Activated T-cell treated with anti-CD3 and anti-CD28 coated beads for 4 hours (primary cell): ENCODE measurements around the gene TAS2R1.

Source experiments
- DNase-seq: peaks from one replicate; pipeline ENCODE4 v3.0.0-alpha.2; 2020

The TAS2R1 gene, protein sequence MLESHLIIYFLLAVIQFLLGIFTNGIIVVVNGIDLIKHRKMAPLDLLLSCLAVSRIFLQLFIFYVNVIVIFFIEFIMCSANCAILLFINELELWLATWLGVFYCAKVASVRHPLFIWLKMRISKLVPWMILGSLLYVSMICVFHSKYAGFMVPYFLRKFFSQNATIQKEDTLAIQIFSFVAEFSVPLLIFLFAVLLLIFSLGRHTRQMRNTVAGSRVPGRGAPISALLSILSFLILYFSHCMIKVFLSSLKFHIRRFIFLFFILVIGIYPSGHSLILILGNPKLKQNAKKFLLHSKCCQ

DNA sequence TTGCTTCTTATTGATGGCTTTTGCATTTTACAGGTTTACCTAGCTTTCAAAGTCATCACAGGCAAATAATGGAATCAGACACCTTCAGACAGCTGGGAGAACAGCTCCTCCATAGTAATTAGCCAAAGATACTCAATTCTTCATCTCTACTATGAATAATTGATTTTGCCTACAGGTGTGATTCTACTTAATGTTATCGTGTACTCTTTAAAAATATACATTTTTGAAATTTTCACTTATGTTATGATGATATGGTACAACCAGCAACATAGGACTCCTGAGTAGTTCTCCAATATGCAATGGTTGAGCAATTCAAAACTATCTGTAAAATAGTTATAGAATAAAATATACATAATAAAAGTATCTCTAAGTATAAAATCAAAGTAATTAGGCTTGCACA, at the start of gene TAS2R1:
TAS2R1 (minus strand) TSS at position 101 of the 400 bp plus-strand sequence. CDS start 319 bp downstream, outside the sequence.
- DNase-seq: no peak

DNA sequence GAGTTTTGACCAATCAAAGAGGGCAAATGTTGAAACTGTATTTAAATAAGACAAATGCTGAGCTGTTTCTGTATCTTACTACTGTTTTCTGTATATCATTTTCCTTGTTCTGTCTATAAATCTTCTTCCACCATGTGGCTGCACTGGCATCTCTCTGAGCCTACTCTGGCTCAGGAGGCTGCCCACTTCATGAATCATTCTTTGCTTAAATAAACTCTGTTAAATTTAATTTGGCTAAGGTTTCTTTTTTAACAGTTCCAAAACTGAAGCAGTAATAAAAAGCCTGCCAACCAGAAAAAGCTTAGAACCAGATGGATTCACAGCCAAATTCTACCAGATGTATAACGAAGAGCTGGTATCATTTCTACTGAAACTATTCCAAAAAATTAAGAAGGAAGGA, 40.2 kb upstream of the TAS2R1 start:
- DNase-seq: no peak

DNA sequence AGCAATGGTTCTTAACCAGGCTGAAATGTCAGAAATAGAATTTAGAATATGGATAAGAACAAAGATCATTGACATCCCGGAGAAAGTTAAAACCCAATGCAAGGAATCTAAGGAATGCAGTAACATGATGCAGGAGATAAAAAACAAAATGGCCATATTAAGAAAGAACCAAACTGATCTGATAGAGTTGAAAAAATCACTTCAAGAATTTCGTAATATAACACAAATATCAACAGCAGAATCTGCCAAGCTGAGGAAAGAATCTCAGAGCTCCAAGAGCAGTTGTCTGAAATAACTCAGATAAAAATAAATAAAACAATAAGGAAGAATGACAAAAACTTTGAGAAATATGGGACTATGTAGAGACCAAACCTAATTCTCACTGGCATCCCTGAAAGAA, 37.8 kb upstream of the TAS2R1 start:
- DNase-seq: no peak

DNA sequence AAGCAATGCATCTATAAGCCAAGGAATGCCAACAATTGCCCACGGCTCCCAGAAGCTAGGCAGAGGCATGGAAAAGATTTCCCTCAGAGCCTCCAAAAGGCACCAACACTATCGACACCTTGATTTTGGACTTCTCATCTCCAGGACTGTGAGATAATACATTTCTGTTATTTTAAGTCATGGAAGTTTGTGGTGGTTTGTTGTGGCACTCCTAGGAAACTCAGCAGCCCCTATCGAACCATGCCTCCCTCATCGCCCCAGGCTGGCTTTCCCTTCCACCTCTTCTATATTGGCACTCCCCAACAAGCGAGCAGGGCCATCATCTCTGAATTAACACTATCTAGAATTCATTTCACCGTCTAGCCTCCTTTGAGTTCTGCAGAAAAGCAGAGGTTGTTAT, 33.7 kb upstream of the TAS2R1 start:
- DNase-seq: no peak

DNA sequence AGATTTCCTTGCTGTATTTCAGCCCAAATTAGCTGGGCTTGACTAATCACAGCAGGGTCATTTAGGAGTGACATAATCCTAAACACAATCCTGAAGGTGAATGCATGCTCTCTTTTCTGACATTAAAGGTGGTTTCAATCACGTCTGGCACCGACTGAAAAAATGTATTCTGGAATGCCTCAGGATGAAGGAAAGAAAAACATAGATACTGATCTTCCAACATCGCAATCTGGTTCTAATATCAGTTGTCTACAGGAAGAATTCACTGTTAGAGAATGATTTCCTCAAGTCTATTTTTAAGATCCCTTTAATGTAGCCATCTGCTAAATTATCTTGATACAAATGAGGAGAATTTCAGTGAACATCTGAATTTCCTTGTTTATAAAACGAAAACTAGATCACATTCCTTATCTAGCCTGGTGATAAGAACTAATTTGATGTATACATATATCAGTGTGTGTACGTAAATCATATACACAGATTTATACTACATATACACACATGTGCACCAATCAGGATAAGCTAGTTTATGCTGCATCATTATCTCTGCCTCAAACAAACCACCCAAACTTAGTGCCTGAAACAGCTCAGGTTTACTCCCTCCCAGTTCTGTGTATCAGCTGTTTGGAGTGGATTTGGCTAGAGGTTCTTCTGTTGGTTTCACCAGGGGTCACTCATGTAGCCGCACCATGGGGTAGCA, 31.3 kb upstream of the TAS2R1 start:
- DNase-seq: no peak

DNA sequence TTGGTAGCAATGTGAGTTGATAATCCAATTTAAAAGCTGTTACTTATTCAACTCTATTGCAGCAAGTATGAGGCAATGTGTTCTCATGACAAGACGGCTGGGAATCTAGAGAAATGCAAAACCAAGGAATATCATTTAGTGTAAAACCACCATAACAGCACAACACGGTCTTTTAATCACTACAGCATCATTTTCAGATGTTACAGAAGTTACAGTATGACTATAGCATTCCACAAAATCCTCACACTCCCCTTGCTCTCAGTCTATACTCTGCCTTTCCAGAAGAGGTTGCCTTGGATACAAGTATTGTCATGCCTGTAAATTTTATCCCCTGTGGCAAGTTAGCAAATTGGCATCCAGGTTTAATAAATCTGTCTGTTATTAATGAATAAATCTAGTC, 28.6 kb upstream of the TAS2R1 start:
- no peak for DNase-seq

DNA sequence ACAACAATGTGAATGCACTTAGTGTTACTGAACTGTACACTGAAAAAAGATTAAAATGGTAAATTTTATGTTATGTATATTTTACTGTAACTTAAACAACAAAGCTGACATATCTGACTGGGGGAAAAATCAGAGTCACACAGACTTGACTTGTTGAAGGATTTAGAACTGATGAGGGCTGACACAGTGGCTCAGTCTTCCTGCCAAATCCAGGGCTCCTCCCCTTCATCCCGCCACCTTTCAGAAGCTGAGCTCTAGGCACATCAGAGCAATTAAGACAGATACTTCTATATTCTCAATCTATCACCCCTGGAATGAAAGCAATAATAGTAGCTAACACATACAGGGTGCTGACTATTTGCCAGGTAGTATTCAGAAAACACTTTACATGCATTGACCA, 27.7 kb upstream of the TAS2R1 start:
- DNase-seq: no peak

DNA sequence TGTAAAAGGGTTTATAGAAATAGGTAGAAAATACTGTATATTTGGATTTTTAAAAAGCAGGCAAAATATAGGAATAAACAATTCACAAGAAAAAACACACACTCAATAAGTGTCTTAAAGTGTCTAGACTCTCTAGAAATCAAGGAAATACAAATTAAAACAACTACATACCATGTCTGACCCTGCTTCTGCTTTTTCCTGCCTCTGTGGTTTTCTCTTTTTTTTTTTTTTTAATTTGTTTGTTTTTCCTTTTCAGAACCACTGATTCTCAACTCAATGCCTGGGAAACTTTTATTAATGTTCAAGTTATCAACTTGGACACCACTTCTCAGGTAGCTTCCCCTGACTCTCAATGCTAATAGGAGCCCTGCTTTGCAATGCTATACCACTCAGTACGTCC, 25.5 kb upstream of the TAS2R1 start:
- DNase-seq: no peak

DNA sequence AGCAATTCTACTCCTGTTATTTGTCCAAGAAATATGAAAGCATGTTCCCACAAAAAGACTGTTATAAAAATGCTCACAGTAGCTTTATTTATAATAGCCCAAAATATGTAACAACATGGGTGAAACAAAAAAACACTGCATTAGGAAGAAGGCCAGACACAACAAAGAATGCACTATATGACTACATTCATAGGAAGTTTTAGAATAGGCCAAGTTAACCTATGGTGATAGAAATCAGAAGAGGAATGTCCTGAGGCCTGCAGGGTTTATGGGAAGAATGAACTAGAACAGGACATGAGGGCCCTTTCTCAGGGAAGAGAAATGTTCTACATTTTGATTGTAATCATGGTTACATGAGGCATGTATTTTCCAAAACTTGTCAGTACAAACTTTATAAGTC, 24.7 kb upstream of the TAS2R1 start:
- DNase-seq: no peak

DNA sequence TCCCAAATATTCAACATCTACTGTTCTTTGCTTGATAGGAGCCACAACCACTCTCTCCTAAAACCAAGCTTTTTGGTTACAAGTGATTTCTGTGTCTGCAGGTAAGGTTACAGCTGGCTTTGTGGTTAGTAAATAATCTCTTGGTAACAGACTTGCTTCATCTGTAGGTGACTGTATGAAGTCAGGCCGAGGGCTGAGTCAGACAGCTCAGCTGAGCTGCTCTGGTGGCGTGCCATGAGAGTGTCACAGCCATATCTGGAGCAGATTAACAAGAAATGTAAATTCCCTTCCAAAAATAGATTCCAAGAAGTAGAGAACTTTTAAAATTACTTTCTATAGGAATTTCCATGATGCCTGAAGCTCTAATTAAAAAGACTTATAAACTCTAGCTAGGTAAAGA, 23.7 kb upstream of the TAS2R1 start:
- no peak for DNase-seq

DNA sequence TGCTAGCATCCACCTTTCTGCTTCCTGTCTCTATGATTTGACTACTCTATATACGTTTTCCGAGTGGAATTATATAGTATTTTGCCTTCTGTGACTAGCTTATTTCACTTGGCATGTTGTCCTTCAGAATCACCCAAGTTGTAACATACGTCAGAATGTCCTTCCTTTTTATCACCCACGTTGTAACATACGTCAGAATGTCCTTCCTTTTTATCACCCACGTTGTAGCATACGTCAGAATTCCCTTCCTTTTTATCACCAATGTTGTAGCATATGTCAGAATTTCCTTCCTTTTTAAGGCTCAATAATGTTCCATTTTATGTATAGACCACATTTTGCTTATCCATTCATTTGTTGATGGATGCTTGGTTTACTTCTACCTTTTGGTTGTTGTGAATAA, 22.9 kb upstream of the TAS2R1 start:
- DNase-seq: no peak

DNA sequence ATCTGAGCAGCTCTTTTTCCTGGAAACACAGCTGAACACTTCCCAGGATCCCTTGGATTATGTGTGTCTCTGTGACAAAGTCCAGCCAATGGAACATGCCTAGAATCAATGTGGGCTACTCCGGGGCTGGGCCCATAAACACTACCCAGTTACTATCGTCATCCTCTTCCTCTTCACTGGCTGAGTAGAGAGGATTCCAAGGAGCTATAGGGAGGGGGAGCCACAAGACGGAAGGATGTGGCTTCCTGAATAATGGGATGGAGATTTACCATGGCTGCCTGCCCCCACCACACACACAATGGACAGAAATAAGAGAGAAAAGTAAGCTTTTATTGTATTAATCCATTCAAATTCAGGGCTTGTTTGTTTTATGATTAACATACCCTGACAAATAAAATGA, 22.1 kb upstream of the TAS2R1 start:
- no peak for DNase-seq

DNA sequence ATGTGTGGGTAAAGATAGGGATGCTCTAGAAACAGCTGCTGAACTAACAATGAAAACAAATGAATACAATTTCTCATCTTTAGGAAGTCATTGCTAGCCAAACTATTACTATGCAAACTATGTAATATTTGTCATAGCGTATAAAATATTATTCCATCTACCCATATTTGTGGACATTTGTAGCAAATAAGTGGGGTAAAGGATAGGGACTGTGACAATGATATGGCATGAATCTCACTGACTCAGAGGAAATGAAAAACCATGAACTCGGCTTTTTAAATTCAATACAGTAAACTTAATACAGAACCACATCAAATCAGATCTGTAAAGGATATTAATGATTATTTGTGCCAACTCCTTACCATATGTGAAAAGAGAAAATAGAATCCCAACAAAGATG, 16.7 kb upstream of the TAS2R1 start:
- DNase-seq: no peak

DNA sequence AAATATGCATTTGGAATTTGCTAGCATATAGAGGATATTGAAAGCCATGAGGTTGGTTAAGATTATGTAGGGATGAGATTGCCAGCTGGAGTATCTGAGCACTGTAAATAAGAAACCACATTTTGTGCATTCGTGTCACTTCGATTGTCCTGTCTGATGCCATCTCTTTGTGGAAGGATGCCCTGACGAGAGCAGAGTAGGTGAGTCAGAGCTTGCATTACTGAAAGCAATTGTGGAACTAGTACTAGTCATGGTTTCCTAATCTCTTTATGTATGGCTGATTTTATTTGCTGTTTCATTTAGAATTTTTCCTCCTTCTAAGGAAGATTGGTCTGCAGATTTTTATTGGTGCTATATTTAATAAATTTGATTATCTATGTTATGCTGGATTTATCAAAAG, 14.5 kb upstream of the TAS2R1 start:
- no peak for DNase-seq

DNA sequence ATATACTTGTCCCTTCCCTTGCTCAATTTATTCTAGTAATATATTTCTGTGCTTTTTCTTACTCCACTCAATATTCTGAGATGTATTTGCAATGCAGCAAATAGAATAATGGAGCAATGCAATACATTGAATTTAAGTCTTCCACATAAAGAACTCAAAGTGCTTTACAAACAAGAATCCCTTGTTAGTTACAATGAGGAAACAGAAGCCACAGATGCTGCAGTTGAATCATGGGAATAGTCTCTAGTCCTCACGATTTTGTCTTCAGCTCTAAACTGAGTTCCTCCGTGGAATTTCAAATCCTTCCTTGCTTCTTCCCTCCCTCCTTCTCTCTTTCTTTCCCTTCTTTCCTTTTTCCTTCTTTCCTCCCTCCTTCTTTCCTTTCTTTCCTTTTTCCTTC, 12.5 kb upstream of the TAS2R1 start:
- DNase-seq: no peak

DNA sequence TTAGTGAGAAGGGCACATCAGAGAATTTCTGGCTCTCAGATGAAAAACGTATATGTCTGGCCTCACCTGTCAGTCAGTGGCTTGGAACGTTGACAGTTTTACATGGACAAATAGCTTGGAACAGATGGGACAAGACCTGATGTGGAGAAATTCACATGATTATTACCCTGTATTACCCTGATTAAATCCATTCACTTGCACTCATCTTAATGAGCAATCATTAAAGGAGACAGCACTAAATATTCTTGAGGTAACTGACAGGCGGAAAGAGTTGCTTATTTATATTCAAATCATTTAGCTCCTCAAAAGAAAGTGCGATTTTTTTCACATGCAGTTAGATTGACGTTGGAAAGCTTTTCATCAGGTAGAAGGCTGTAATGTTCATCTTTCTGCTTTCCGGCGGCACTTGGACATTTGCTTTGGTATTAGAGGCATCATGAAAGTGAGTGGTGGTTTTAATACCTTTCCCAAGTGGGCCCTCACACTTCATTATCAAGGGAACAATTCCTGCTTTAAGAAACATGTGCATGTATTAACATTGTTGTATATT, 11.7 kb upstream of the TAS2R1 start:
- DNase-seq: no peak

DNA sequence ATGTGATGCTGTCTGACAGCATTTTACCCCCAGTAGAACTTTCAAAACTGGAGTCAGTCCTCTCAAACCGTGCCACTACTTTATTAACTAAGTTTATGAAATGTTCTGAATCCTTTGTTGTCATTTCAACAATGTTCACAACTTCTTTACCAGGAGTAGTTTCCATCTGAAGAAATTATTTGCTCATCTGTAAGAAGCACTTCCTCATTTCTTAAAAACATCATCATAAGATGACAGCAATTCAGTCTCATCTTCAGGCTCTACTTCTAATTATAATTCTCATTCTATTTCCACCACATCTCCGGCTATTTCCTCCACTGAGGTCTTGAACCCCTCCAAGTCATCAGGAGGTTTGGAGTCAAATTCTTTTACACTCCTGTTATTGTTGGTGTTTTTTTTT, 2.3 kb upstream of the TAS2R1 start:
- no peak for DNase-seq

DNA sequence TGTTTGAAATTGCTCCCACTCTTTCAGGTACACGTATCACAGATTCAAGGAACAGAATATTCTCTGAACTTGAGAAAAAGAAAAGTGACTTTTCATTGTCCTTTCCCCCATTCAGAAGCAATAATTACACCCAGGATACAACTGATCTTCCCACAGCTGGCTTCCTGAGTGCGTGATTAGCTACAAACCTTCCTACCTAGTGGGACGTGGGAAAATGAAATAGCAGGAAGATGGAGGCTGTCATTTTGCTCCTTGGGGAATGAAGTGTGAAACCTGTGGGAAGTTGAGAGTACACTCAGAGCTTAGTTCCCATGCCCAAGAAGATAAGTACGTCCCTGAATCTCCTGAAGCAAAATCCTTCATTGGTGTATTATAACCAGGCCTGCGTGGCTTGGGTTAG, 2.6 kb downstream of the TAS2R1 start:
- no peak for DNase-seq

DNA sequence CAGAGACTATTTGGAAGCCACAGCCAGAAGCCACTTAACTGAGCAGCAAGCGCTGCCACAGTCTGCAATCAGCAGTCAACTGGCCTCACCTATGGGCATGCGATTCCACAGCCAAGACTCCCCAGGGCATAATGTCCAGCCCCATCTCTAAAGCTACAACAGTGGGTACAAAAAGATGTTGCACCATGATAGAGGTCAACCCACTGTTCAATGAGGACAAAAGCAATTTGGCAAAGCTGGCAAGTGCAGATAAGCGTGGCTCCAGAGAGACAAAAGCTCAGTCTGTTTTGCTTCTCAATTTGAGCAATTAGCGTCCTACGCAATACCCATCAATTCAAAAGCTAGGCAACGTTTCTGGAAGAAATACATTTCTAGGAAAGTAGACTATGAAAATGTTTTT, 3.2 kb downstream of the TAS2R1 start:
- DNase-seq: no peak

DNA sequence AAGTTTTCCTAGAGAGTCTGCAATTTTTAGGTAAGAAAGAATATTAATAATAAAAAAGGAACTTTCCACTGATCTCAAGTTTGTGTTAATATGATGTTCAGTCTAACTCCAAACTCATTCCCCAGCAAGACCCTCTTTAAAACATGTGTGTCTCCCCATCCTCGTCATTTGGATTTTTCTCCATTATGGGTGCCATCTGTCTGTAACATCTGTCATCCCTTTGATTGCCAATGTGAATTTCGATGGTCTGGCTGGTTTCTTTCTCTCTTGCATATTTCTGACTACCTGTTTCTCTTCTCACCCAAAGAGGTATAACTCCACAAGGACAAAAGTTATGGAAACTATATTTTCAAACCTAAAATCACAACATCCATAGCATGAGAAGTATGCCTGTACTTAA, 4.4 kb downstream of the TAS2R1 start:
- no peak for DNase-seq

DNA sequence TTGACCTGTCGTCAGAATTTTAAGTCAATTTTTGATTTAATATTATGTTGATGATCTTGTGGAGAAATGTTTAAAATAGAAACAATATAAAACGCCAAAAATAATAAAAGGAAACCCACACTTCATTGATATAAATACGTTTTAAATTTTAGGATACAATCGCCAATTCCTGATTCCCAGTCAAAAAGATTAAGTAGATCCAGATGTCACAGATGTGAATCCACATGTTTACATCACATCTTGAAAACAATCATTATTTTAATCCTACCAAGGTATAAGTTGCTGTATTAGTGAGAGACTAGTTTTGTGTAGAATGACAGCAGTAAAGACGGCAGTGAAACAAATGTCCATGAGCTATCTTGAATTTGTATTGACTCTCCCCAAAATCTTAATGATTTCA, 4.9 kb downstream of the TAS2R1 start:
- DNase-seq: no peak

DNA sequence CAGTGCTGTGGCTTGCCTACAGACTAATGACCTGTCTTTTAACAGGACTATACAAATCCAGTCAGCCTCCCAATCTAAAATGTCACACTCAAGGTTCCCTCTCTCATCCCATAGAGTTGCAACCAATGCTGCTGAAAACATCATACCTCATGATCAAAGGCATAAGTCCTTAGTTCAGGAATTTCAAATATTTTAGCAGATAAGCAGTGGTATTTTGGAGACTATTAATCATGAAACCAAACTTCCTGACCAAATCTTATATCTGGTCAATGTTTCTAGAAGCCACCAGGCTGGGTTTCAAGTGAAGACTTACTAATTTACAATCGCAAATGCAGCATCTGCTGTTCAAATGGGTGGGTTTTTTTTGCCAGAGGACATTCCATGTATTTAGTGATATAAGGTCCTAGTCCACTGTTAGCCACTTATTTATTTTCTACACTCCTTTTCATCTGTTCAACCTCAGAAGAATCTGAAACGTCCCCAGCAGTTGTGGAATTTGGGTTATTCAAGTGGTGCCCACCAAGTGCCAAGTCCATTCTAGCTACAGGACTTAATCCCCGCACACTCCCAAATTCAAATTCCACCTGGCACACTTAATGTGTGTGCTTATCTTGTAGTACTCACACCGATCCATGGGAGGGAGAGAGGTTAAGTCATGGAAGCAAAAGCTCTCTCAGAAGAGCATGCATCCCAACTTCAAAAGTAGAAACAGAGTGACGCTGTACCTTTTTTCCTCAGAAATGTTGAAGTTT, 5.8 kb downstream of the TAS2R1 start:
- DNase-seq: no peak

DNA sequence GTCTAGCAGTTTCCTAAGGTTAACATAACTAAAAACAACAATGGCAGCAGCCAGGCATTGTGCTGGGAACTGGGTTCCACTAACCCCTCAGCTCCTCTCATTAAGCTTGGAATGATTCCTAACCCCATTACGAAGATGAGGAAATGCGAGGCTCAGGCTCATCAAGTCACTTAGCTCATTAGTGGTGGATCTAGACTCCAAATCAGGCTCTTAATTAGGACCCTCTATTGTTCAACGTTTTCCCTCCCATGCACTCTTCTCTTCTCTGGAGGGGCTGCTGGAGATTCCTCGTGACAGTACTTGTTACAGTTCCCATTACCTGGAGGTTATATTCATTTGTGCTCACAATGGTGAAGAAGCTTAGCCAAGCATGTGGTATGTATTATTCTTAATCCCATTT, 6.5 kb downstream of the TAS2R1 start:
- DNase-seq: no peak

DNA sequence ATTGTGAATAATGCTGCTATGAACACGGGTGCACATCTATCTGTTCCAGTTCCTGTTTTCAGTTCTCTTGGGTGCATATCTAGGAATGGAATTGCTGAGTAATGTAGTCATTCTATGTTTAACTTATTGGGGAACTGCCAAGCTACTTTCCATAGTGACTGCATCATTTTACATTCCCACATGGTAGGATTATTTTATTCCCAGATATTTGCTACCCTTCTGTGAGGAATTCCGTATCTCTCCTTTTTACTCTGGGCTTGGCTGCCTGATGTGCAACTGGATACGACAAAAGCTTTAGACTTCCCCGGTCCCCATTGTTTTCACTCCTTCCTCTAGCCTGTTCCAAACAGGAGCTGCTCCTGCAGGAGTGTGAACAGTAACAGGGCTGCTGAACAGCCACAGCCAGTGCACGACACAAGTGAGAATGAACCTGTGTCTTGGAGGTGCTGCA, 7.2 kb downstream of the TAS2R1 start:
- DNase-seq: no peak
